ENCODE data around the gene SPRR3.

SPRR3 gene

GRCh38 chr1:153049211-153049610, 47.7 kb downstream of the SPRR3 start:
- no peak for DNase-seq (ENCODE audit: low read depth in 2 of 2)

Measured in activated CD4-positive, alpha-beta T cell treated with anti-CD3 and anti-CD28 coated beads for 24 hours (primary cell).